ENCODE data around the gene MOB1B. TPM values are rescaled to one million over a fixed set of nuclear protein-coding genes. Genes with fewer than 3 reads are reported as not detected.

MOB1B gene
- total RNA-seq, 1 donor from 2014 or later, result 30.6 TPM

- Mint-ChIP-seq H3K27ac (no peak overlapping the region), H3K9me3 (no peaks in the 10 kb centered on the region), H3K27me3 (ENCODE audit: insufficient read depth, low read depth) (no peaks in the 10 kb centered on the region), H3K36me3 (no peaks in the 10 kb centered on the region), H3K4me1 (no peaks in the 10 kb centered on the region), H3K4me3 (no peak overlapping the region)
- Histone ChIP-seq H3K9me3 (ENCODE audit: low read depth) (no peaks in the 10 kb centered on the region), H3K36me3 (no peaks in the 10 kb centered on the region), H3K4me3 (no peak overlapping the region), H3K4me1 (no peaks in the 10 kb centered on the region), H2AFZ (replicated peaks) (no peak overlapping the region), H3F3A (ENCODE audit: low read depth) (no peaks in the 10 kb centered on the region), H3K79me2 (ENCODE audit: low read depth) (no peaks in the 10 kb centered on the region), H3K4me2 (no peak overlapping the region), H3K9ac (no peak overlapping the region), H4K20me1 (ENCODE audit: low read depth) (no peaks in the 10 kb centered on the region), H3K27me3 (no peaks in the 10 kb centered on the region), H3K27ac (no peak overlapping the region)
- no peak for TF ChIP-seq EZH2phosphoT487 (IDR thresholded peaks at IDR 0.05)
- TF ChIP-seq CTCF (IDR thresholded peaks at IDR 0.05), result no peak
- TF ChIP-seq EZH2 (IDR thresholded peaks at IDR 0.05), result no peak
- DNase-seq (ENCODE audit: low spot score), result no peak
Measured at GRCh38 chr4:70859066-70859465, 43.1 kb upstream of the MOB1B start.

DNA sequence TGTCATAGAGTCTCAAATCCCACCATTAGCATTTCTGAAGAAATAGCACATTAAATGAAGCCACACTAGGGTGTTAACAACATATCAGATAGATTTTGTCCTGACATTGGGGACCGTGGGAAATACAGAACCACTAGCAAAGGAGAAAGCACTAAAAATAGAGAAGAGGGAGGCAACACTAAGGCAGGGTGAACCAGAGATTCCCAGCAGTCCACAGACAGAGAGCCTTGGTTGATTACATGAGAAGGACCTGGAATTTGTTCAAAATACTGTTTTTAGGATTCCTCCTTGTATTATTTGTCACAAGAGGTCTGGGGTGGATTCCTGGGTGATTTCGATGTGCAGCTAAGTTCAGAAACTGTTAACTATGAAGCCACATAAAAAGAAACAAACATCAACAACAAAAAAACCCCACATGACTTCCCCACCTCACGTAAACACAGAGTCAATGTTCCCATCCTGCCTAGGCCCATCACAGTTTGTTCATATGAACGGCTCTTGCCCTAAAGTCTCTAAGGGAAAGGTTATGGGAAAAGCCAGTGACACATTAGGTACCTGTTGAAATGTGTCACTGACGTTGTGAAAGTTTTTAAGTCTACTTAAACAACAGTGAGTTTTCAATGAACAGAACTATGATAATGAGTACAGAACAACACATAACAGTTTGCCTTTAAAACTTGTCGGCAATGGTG is 38.9 kb upstream of the MOB1B start:
- Histone ChIP-seq H3F3A (ENCODE audit: low read depth) (no peaks in the 10 kb centered on the region), H3K27ac (no peak overlapping the region), H3K9ac (no peak overlapping the region), H3K27me3 (no peaks in the 10 kb centered on the region), H3K4me3 (no peak overlapping the region), H4K20me1 (ENCODE audit: low read depth) (no peaks in the 10 kb centered on the region), H3K9me3 (ENCODE audit: low read depth) (no peaks in the 10 kb centered on the region), H3K4me1 (no peaks in the 10 kb centered on the region), H3K4me2 (no peak overlapping the region), H3K36me3 (no peaks in the 10 kb centered on the region), H2AFZ (replicated peaks) (peak overlapping the region; percentile 72), H3K79me2 (ENCODE audit: low read depth) (no peaks in the 10 kb centered on the region)
- no peak overlapping the region for H3K4me3 Mint-ChIP-seq
- H3K9me3 Mint-ChIP-seq, result no peaks in the 10 kb centered on the region
- no peak overlapping the region for H3K27ac Mint-ChIP-seq
- H3K4me1 Mint-ChIP-seq, result no peaks in the 10 kb centered on the region
- TF ChIP-seq CTCF (IDR thresholded peaks at IDR 0.05), result no peak
- TF ChIP-seq EZH2 (IDR thresholded peaks at IDR 0.05), result no peak
- TF ChIP-seq EZH2phosphoT487 (IDR thresholded peaks at IDR 0.05), result no peak
- no peak for DNase-seq (ENCODE audit: low spot score)
- no peaks in the 10 kb centered on the region for H3K27me3 Mint-ChIP-seq (ENCODE audit: insufficient read depth, low read depth)
- no peaks in the 10 kb centered on the region for H3K36me3 Mint-ChIP-seq

DNA sequence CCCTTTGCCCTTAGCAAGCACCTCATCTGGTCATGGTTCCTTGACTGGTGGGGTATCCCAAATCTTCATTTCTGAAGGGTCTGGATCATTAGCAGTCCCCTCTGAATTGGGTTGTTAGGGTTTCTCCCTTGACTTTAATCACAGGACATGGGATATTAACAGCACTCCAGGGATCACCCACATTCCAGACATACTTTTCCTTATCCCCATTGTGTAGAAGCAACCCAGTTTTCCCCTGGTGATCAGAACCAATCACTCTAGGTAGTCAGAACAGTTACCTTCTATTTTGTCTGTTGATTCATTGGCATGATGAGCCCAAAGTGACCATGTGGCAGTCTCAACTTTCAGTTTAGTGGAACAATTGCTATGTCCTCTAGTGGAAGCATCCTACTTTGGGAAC is 33.4 kb upstream of the MOB1B start:
- Histone ChIP-seq H3F3A (ENCODE audit: low read depth) (no peaks in the 10 kb centered on the region), H3K27ac (no peak overlapping the region), H2AFZ (replicated peaks) (no peak overlapping the region), H3K4me3 (no peak overlapping the region), H4K20me1 (ENCODE audit: low read depth) (no peaks in the 10 kb centered on the region), H3K9ac (no peak overlapping the region), H3K9me3 (ENCODE audit: low read depth) (no peaks in the 10 kb centered on the region), H3K4me2 (peak overlapping the region; percentile 38), H3K36me3 (no peaks in the 10 kb centered on the region), H3K27me3 (no peaks in the 10 kb centered on the region), H3K4me1 (peaks cover 3% of the 10 kb centered on the region), H3K79me2 (ENCODE audit: low read depth) (no peaks in the 10 kb centered on the region)
- peak; percentile 21 for DNase-seq (ENCODE audit: low spot score)
- H3K27ac Mint-ChIP-seq, result no peak overlapping the region
- H3K9me3 Mint-ChIP-seq, result no peaks in the 10 kb centered on the region
- peaks cover 5% of the 10 kb centered on the region for H3K4me1 Mint-ChIP-seq
- H3K36me3 Mint-ChIP-seq, result no peaks in the 10 kb centered on the region
- H3K4me3 Mint-ChIP-seq, result no peak overlapping the region
- TF ChIP-seq EZH2 (IDR thresholded peaks at IDR 0.05) (no peak), CTCF (IDR thresholded peaks at IDR 0.05) (no peak), EZH2phosphoT487 (IDR thresholded peaks at IDR 0.05) (no peak)
- H3K27me3 Mint-ChIP-seq (ENCODE audit: insufficient read depth, low read depth), result no peaks in the 10 kb centered on the region
